H9 (cell line): ENCODE data around the gene TLX1. TPM values are rescaled to one million over a fixed set of nuclear protein-coding genes. Genes with fewer than 3 reads are reported as not detected.

Experiments
- DNase-seq: peaks from one replicate; pipeline ENCODE4 v3.0.0-alpha.2; 2017
- H2AFZ ChIP-seq: one replicate; pipeline ENCODE4 v1.6.1; 2013; ENCODE audit warnings: mild to moderate bottlenecking, low read length, control low read depth, moderate library complexity
- H2AK5ac ChIP-seq: 2 replicates; pipeline ENCODE4 v1.6.1; 2013; ENCODE audit warnings: low read length, control low read depth, mixed read lengths; ENCODE audit not compliant: insufficient read length
- H2BK120ac ChIP-seq: one replicate; pipeline ENCODE4 v1.6.1; 2013; ENCODE audit warnings: low read depth, mild to moderate bottlenecking, low read length, control low read depth, inconsistent platforms; ENCODE audit not compliant: poor library complexity, severe bottlenecking
- H2BK12ac ChIP-seq: 2 replicates; pipeline ENCODE4 v1.6.1; 2013; ENCODE audit warnings: low read length, control low read depth, mixed read lengths, low read depth; ENCODE audit not compliant: insufficient read length
- H2BK15ac ChIP-seq: 2 replicates; pipeline ENCODE4 v1.6.1; 2013; ENCODE audit warnings: low read depth, low read length, control low read depth
- H2BK20ac ChIP-seq: one replicate; pipeline ENCODE4 v1.6.1; 2013; ENCODE audit warnings: low read depth, mild to moderate bottlenecking, low read length, control low read depth, inconsistent platforms; ENCODE audit not compliant: poor library complexity, severe bottlenecking
- H2BK5ac ChIP-seq: 2 replicates; pipeline ENCODE4 v1.6.1; 2013; ENCODE audit warnings: low read length, control low read depth, mixed read lengths; ENCODE audit not compliant: insufficient read length
- H3K14ac ChIP-seq: 2 replicates; pipeline ENCODE4 v1.6.1; 2013; ENCODE audit warnings: low read length, control low read depth; ENCODE audit not compliant: insufficient read depth
- H3K18ac ChIP-seq: 2 replicates; pipeline ENCODE4 v1.6.1; 2013; ENCODE audit warnings: low read depth, mild to moderate bottlenecking, mixed read lengths, low read length, control low read depth; ENCODE audit not compliant: insufficient read length
- H3K23ac ChIP-seq: 2 replicates; pipeline ENCODE4 v1.6.1; 2013; ENCODE audit warnings: low read length, control low read depth, mixed read lengths, low read depth; ENCODE audit not compliant: insufficient read length
- H3K23me2 ChIP-seq: 2 replicates; pipeline ENCODE4 v1.6.1; 2013; ENCODE audit warnings: low read depth, mild to moderate bottlenecking, mixed read lengths, low read length, control low read depth; ENCODE audit not compliant: insufficient read length, poor library complexity, severe bottlenecking
- H3K27ac ChIP-seq: 2 replicates; pipeline ENCODE4 v1.5.1; 2013; ENCODE audit warnings: low read length, control low read depth, mixed read lengths, low read depth; ENCODE audit not compliant: insufficient read length
- H3K27me3 ChIP-seq: 2 replicates; pipeline ENCODE4 v1.6.1; 2013; ENCODE audit warnings: low read length, control low read depth, inconsistent platforms; ENCODE audit not compliant: insufficient read depth
- H3K4ac ChIP-seq: 2 replicates; pipeline ENCODE4 v1.6.1; 2013; ENCODE audit warnings: low read depth, mild to moderate bottlenecking, control low read depth, inconsistent platforms, low read length, moderate library complexity
- H3K4me1 ChIP-seq: 2 replicates; pipeline ENCODE4 v1.6.1; 2013; ENCODE audit warnings: low read length, control low read depth, inconsistent platforms; ENCODE audit not compliant: insufficient read depth
- H3K4me2 ChIP-seq: 2 replicates; pipeline ENCODE4 v1.6.1; 2013; ENCODE audit warnings: low read length, control low read depth, mixed read lengths; ENCODE audit not compliant: insufficient read length, insufficient read depth
- H3K56ac ChIP-seq: 2 replicates; pipeline ENCODE4 v1.6.1; 2013; ENCODE audit warnings: low read depth, mild to moderate bottlenecking, mixed read lengths, low read length, control low read depth; ENCODE audit not compliant: insufficient read length
- H3K79me1 ChIP-seq: 2 replicates; pipeline ENCODE4 v1.6.1; 2013; ENCODE audit warnings: low read depth, mild to moderate bottlenecking, moderate library complexity, low read length, control low read depth, inconsistent platforms; ENCODE audit not compliant: insufficient read depth, poor library complexity, severe bottlenecking
- H3K79me2 ChIP-seq: 2 replicates; pipeline ENCODE4 v1.6.1; 2013; ENCODE audit warnings: low read length, control low read depth, inconsistent platforms; ENCODE audit not compliant: insufficient read depth
- H3K9ac ChIP-seq: 2 replicates; pipeline ENCODE4 v1.6.1; 2013; ENCODE audit warnings: low read length, control low read depth, mixed read lengths; ENCODE audit not compliant: insufficient read length; ENCODE audit errors: extremely low read depth
- H3K9me3 ChIP-seq: one replicate; pipeline ENCODE4 v1.6.1; 2013; ENCODE audit warnings: low read depth, low read length, inconsistent platforms; ENCODE audit not compliant: control insufficient read depth
- H3T11ph ChIP-seq: one replicate; pipeline ENCODE4 v1.6.1; 2013; ENCODE audit warnings: mild to moderate bottlenecking, low read length, control low read depth, inconsistent platforms
- H4K20me1 ChIP-seq: one replicate; pipeline ENCODE4 v1.6.1; 2013; ENCODE audit not compliant: control insufficient read depth, insufficient read length, insufficient read depth
- H4K5ac ChIP-seq: 2 replicates; pipeline ENCODE4 v1.6.1; 2013; ENCODE audit warnings: low read depth, mild to moderate bottlenecking, mixed read lengths, low read length, control low read depth; ENCODE audit not compliant: insufficient read length
- H4K8ac ChIP-seq: replicated peaks from 2 replicates; pipeline ENCODE4 v1.6.1; 2013; ENCODE audit warnings: low read length, control low read depth, mixed read lengths, low read depth; ENCODE audit not compliant: insufficient read length
- H4K91ac ChIP-seq: 2 replicates; pipeline ENCODE4 v1.6.1; 2013; ENCODE audit warnings: low read depth, mild to moderate bottlenecking, moderate library complexity, mixed read lengths, low read length, control low read depth; ENCODE audit not compliant: insufficient read length
- H3K27ac Mint-ChIP-seq, 3 experiments: 2 replicates in 2 of 3; 3 replicates in 1 of 3; pipeline ENCODE4 v1.8.0; 2020 to 2021; ENCODE audit warnings: mixed read lengths in 3 of 3, mild to moderate bottlenecking in 1 of 3, moderate library complexity in 1 of 3
- H3K27me3 Mint-ChIP-seq: 2 replicates; pipeline ENCODE4 v1.8.0; 2021; ENCODE audit warnings: low read depth, mild to moderate bottlenecking, moderate library complexity, mixed read lengths
- H3K36me3 Mint-ChIP-seq, 3 experiments: 2 replicates in 2 of 3; 3 replicates in 1 of 3; pipeline ENCODE4 v1.8.0; 2020 to 2021; ENCODE audit warnings: low read depth in 3 of 3, mixed read lengths in 3 of 3; ENCODE audit not compliant: insufficient read depth in 1 of 3
- H3K4me1 Mint-ChIP-seq, 2 experiments: 2 replicates each; pipeline ENCODE4 v1.8.0; 2020; ENCODE audit warnings: mixed read lengths in 2 of 2
- H3K4me3 Mint-ChIP-seq, 2 experiments: 2 replicates in 1 of 2; 3 replicates in 1 of 2; pipeline ENCODE4 v1.8.0; 2020 to 2021; ENCODE audit warnings: mild to moderate bottlenecking in 2 of 2, mixed read lengths in 2 of 2, moderate library complexity in 1 of 2
- H3K9me3 Mint-ChIP-seq, 2 experiments: 2 replicates in 1 of 2; 3 replicates in 1 of 2; pipeline ENCODE4 v1.8.0; 2020; ENCODE audit warnings: mild to moderate bottlenecking in 2 of 2, mixed read lengths in 2 of 2, moderate library complexity in 1 of 2
- WGBS: extraction: QIAGEN DNeasy Blood & Tissue Kit; methylation state at CpG from one replicate; pipeline ENCODE4 v1.1.7; 2013; ENCODE audit warnings: missing lambda C conversion rate, low lambda C conversion rate, mixed read lengths; ENCODE audit not compliant: insufficient read length; ENCODE audit errors: extremely low coverage; 5-methylcytosine and 5-hydroxymethylcytosine counted together
- total RNA-seq: library from RNA; stranded (reverse); gene quantifications from 2 replicates; pipeline ENCODE4 v1.2.1, GENCODE V29; 2021
- TF ChIP-seq, protein P1 (sequence below): fragments of 200-600 bp; sonication (generic); conservative IDR thresholded peaks from 3 replicates; pipeline ENCODE4 v1.8.0; 2021; ENCODE audit warnings: antibody characterized with exemption, mild to moderate bottlenecking

TLX1 gene
- total RNA-seq, 1 experiment from 2014 or later, result not detected

DNA sequence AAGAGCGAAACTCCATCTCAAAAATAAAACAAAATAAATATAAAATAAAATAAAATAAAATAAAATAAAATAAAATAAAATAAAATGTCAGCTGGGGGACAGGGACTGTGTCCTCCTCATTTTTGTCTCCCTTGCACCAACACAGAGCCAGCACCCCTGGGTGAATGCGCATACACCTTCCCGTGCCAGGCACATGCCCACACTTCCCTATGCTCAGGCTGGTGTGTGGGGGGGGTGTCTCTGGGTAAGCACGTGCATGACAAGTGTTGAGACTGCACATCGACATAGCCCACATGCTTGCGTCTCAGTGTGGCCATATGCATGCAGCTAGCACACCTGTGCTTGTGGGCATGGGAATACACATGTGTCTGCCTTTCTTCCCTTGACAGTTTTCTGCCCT lies 24.7 kb upstream of the TLX1 start:
- no peak overlapping the region for H3K23ac ChIP-seq
- H3K9me3 ChIP-seq, result no peaks in the 10 kb centered on the region

More for the DNA sequence above, 24.7 kb upstream of the TLX1 start:
- no peak overlapping the region for H3K4me2 ChIP-seq
- H3K27ac Mint-ChIP-seq, result no peak overlapping the region
- no peak overlapping the region for H2AFZ ChIP-seq
- H3T11ph ChIP-seq, result no peak overlapping the region
- H2BK15ac ChIP-seq, result no peak overlapping the region
- H3K27me3 ChIP-seq, result peaks cover 3% of the 10 kb centered on the region
- TF ChIP-seq, protein P1, sequence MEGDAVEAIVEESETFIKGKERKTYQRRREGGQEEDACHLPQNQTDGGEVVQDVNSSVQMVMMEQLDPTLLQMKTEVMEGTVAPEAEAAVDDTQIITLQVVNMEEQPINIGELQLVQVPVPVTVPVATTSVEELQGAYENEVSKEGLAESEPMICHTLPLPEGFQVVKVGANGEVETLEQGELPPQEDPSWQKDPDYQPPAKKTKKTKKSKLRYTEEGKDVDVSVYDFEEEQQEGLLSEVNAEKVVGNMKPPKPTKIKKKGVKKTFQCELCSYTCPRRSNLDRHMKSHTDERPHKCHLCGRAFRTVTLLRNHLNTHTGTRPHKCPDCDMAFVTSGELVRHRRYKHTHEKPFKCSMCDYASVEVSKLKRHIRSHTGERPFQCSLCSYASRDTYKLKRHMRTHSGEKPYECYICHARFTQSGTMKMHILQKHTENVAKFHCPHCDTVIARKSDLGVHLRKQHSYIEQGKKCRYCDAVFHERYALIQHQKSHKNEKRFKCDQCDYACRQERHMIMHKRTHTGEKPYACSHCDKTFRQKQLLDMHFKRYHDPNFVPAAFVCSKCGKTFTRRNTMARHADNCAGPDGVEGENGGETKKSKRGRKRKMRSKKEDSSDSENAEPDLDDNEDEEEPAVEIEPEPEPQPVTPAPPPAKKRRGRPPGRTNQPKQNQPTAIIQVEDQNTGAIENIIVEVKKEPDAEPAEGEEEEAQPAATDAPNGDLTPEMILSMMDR, result no peak
- H3K4me1 Mint-ChIP-seq, result peaks cover 3 to 9% of the 10 kb centered on the region in 2 experiments; a peak in 3 of 4 replicates
- H3K36me3 Mint-ChIP-seq, result no peaks in the 10 kb centered on the region
- no peak overlapping the region for H2BK120ac ChIP-seq
- no peak overlapping the region for H2AK5ac ChIP-seq
- H3K27ac ChIP-seq, result no peak overlapping the region
- H3K4me1 ChIP-seq, result no peaks in the 10 kb centered on the region
- H3K18ac ChIP-seq, result no peak overlapping the region
- no peaks in the 10 kb centered on the region for H3K9me3 Mint-ChIP-seq
- DNase-seq, result no peak
- H3K4ac ChIP-seq, result no peak overlapping the region
- no peak overlapping the region for H3K4me3 Mint-ChIP-seq
- H4K8ac ChIP-seq, result no peak overlapping the region
- no peak overlapping the region for H4K5ac ChIP-seq
- no peak overlapping the region for H3K9ac ChIP-seq
- H3K56ac ChIP-seq, result no peak overlapping the region
- peaks cover 63% of the 10 kb centered on the region for H3K27me3 Mint-ChIP-seq
- H4K91ac ChIP-seq, result no peak overlapping the region
- H3K79me1 ChIP-seq, result no peaks in the 10 kb centered on the region
- H2BK20ac ChIP-seq, result no peak overlapping the region
- no peak overlapping the region for H2BK12ac ChIP-seq
- H3K14ac ChIP-seq, result no peak overlapping the region
- no peaks in the 10 kb centered on the region for H3K79me2 ChIP-seq
- H3K23me2 ChIP-seq, result no peaks in the 10 kb centered on the region
- no peaks in the 10 kb centered on the region for H4K20me1 ChIP-seq
- no peak overlapping the region for H2BK5ac ChIP-seq
- no CpG with 5 or more reads among the region's 6 CpGs for WGBS
